HFFc6 (cell line): ENCODE results near the gene WDR55. TPM values are rescaled to one million over a fixed set of nuclear protein-coding genes. Genes with fewer than 3 reads are reported as not detected.
A peak's percentile ranks its signal among the peaks of the same experiment; 100 is the strongest.

Source experiments
- DNase-seq: peaks from one replicate; pipeline ENCODE4 v3.0.0-alpha.2; 2018
- H3K27ac Mint-ChIP-seq: 2 replicates; pipeline ENCODE4 v1.8.0; 2020; ENCODE audit warnings: mild to moderate bottlenecking, mixed read lengths
- H3K27me3 Mint-ChIP-seq: 2 replicates; pipeline ENCODE4 v1.8.0; 2021; ENCODE audit warnings: mild to moderate bottlenecking, moderate library complexity, mixed read lengths; ENCODE audit not compliant: insufficient read depth
- H3K36me3 Mint-ChIP-seq: 2 replicates; pipeline ENCODE4 v1.8.0; 2021; ENCODE audit warnings: low read depth, mixed read lengths
- H3K4me1 Mint-ChIP-seq: 2 replicates; pipeline ENCODE4 v1.8.0; 2020; ENCODE audit warnings: low read depth, mixed read lengths
- H3K4me3 Mint-ChIP-seq: 2 replicates; pipeline ENCODE4 v1.8.0; 2020; ENCODE audit warnings: mild to moderate bottlenecking, moderate library complexity, mixed read lengths
- H3K9me3 Mint-ChIP-seq: 2 replicates; pipeline ENCODE4 v1.8.0; 2020; ENCODE audit warnings: mild to moderate bottlenecking, mixed read lengths
- CTCF ChIP-seq: fragments of 200-600 bp; sonication (generic); IDR thresholded peaks from 2 replicates; pipeline ENCODE4 v1.5.0; 2021; ENCODE audit warnings: antibody characterized with exemption, mild to moderate bottlenecking
- total RNA-seq, 6 experiments: library from RNA; stranded (reverse); fragmentation: NEBNext Ultra II Directional; extraction: Animal tissue kit (Norgen Biotek cat#: 25700); gene quantifications; 2 replicates in 1 of 6; 3 replicates in 5 of 6; pipeline ENCODE4 v1.2.3, GENCODE V29; 2021

Gene WDR55
- total RNA-seq, 6 experiments from 2014 or later, result 23.7 to 28.3 (median 25.8) TPM

- H3K36me3 Mint-ChIP-seq, result peaks cover 9% of the 10 kb centered on the region; the same call in 1 of the 2 replicates
Observed at GRCh38 chr5:140674211-140674610, 9.5 kb downstream of the WDR55 start.

GRCh38 chr5:140674629-140675028 is 9.9 kb downstream of the WDR55 start:
- TF ChIP-seq CTCF, result no peak
- no peaks in the 10 kb centered on the region for H3K4me1 Mint-ChIP-seq
- H3K9me3 Mint-ChIP-seq, result no peaks in the 10 kb centered on the region
- no peaks in the 10 kb centered on the region; the same call in 1 of the 2 replicates for H3K27me3 Mint-ChIP-seq
- H3K27ac Mint-ChIP-seq, result no peak overlapping the region
- no peak overlapping the region for H3K4me3 Mint-ChIP-seq
- H3K36me3 Mint-ChIP-seq, result peaks cover 5% of the 10 kb centered on the region; the same call in 1 of the 2 replicates
- no peak for DNase-seq

More at GRCh38 chr5:140674211-140674610, 9.5 kb downstream of the WDR55 start:
- H3K4me3 Mint-ChIP-seq, result no peak overlapping the region
- no peaks in the 10 kb centered on the region for H3K4me1 Mint-ChIP-seq
- no peaks in the 10 kb centered on the region for H3K9me3 Mint-ChIP-seq
- H3K27me3 Mint-ChIP-seq, result no peaks in the 10 kb centered on the region; the same call in 1 of the 2 replicates
- no peak for TF ChIP-seq CTCF
- no peak for DNase-seq
- H3K27ac Mint-ChIP-seq, result peak overlapping the region; percentile 22; the same call in 1 of the 2 replicates

- DNase-seq, result no peak
- Mint-ChIP-seq H3K27ac (no peak overlapping the region), H3K4me1 (no peaks in the 10 kb centered on the region), H3K36me3 (peaks cover 5% of the 10 kb centered on the region; the same call in 1 of the 2 replicates), H3K4me3 (no peak overlapping the region), H3K9me3 (no peaks in the 10 kb centered on the region), H3K27me3 (no peaks in the 10 kb centered on the region; the same call in 1 of the 2 replicates)
- no peak for TF ChIP-seq CTCF
Observed at GRCh38 chr5:140677947-140678346, 13.2 kb downstream of the WDR55 start.

- no peak for TF ChIP-seq CTCF
- H3K9me3 Mint-ChIP-seq, result no peaks in the 10 kb centered on the region
- peaks cover 9% of the 10 kb centered on the region; the same call in 1 of the 2 replicates for H3K36me3 Mint-ChIP-seq
- DNase-seq, result no peak
- H3K4me3 Mint-ChIP-seq, result no peak overlapping the region
- no peaks in the 10 kb centered on the region for H3K4me1 Mint-ChIP-seq
- H3K27me3 Mint-ChIP-seq, result no peaks in the 10 kb centered on the region; the same call in 1 of the 2 replicates
- H3K27ac Mint-ChIP-seq, result no peak overlapping the region
Observed at GRCh38 chr5:140678993-140679392, 14.3 kb downstream of the WDR55 start.

GRCh38 chr5:140690376-140690932 is 25.8 kb downstream of the WDR55 start:
- no peaks in the 10 kb centered on the region for H3K9me3 Mint-ChIP-seq
- no peak for TF ChIP-seq CTCF
- H3K27ac Mint-ChIP-seq, result peak overlapping the region; percentile 95
- H3K36me3 Mint-ChIP-seq, result peaks cover 24% of the 10 kb centered on the region
- no peak for DNase-seq
- H3K4me1 Mint-ChIP-seq, result peaks cover 44% of the 10 kb centered on the region
- H3K27me3 Mint-ChIP-seq, result no peaks in the 10 kb centered on the region
- peak overlapping the region; percentile 97 for H3K4me3 Mint-ChIP-seq
